ENCODE data around the gene LACTBL1.
"Not testable (repeated sequence)": the region's sequence is repeated elsewhere in the genome, so short reads cannot be mapped to it uniquely, and the experiment has no call there.

The LACTBL1 gene

DNA sequence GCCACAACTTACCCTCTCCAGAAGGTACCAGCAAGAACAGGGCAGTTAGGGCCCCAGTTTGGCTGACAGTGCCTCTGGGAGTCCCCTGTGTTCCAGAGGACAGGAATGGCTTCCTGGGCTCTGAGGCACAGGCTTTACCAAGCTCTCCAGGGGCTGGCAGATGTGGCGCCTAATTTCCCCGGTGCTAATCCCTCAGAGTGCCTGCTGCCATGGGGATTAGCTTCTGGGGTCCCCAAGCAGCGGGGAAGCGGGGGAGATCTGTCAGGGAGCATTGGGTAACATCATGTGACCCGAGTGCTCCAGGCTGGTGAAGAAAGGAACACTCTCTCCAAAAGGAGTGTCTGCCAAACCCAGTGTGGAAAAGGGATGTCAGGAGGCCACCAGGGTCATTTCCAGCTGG is at the start of gene LACTBL1:
LACTBL1 (minus strand) TSS at position 107 of the 400 bp plus-strand sequence. CDS start 550 bp downstream, outside the sequence.
- DNase-seq: no peak

- no peak for DNase-seq
Observed at GRCh38 chr1:23021834-23022233, 49.2 kb upstream of the LACTBL1 start.

- no peak for DNase-seq
Observed at GRCh38 chr1:23020706-23021405, 48.2 kb upstream of the LACTBL1 start.

DNA sequence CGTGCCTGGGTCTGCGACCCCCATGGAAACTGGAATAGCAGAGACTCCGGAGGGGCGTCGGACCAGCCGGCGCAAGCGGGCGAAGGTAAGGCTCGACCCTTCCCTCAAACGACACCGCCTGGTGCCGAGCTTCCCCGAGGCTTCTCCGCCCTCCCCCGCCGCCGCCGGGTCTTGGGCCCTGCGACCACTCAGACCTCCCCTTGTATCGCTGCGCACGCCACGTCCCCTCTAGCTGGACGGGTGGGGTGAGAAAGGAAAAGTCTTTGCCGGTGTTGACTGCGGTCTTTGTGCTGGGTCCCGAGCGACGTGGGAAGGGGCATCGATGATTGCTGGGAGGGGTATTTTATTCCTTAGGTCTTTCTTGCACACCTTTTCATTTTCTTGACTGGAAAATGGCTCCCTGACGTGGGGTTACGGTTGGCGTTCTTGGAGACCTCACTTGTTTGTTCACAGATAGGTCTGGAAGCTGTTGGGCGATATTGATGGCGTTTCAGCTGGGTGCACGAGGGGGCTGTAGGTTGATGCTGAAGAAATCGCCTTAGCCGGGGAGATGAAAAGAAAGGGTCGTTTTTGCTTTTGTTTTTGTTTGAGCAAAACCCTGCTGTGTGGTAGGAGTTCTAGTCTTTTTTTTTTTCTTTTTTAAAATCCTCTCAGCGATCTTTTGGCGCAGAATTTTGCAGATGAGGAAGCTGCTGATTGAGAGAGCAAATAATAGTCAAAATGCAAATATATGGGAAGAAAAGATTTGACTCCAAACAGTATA is 47.4 kb upstream of the LACTBL1 start:
- DNase-seq: peak in 7 of 14 donors; percentile 6 to 43 (median 36)

DNA sequence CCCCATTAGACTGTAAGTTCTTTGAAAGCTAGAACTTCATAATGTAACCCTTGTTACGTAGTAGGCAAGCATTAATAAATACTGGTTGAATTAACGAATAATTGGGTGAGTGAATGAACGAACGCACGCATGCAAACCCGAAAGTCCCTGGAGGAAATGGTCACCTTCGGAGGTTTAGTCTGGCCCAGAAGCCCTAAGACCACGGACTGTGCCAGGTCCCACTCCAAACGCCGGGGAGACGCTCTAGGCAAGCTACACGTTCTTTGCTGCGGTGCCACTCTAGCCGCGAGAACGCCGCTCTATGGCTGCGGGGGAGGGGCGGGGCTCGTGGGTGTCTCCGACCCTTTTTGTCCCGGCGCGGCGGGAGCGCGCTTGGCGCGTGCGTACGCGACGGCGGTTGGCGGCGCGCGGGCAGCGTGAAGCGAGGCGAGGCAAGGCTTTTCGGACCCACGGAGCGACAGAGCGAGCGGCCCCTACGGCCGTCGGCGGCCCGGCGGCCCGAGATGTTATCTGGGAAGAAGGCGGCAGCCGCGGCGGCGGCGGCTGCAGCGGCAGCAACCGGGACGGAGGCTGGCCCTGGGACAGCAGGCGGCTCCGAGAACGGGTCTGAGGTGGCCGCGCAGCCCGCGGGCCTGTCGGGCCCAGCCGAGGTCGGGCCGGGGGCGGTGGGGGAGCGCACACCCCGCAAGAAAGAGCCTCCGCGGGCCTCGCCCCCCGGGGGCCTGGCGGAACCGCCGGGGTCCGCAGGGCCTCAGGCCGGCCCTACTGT is 46.6 kb upstream of the LACTBL1 start, which contains the start of gene KDM1A:
KDM1A (plus strand) TSS at position 375 of the 769 bp plus-strand sequence; CDS start at position 504, 129 bp downstream.
- peak; percentile 73 to 98 (median 92) for DNase-seq

DNA sequence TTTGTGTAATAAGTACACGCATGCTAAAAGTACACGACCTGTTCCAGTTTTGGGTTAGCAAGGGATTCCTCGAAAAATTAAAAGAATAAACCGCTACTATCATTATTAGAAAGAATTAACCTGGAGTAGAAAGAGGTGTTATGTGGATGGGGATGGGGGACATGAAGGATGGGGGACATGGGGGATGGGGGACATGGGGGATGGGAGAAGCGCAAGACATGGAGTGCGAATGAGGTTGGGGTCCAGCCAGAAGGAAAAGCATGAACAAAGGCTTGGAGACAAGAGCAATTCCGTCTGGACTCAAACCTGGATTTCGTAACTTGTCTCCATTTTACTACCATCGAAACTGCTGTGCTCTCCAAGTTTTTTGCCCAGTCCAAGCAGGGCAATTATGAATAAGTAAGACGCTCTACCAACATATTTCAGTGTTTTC is 46.0 kb upstream of the LACTBL1 start:
- DNase-seq: peak in 3 of 14 donors; percentile 17 to 74 (median 27)

DNA sequence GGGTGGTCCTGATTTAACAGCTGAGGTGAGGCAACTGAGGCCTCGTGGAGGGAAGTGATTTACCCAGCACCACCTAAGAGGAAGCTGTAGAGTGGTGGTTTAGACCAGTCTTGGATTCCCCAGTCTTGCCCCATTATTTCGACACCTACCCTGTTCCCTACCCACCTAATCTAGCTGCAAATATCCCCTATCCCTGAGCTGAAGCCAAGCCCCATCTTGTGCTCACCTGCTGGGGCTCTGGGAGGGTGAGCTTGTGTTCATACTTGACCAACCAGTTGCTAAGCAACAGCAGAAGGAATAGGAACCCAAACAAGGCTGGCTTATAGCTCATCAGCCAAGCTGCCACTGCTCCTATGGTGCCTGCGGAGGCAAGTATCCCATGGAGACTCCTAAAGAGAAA is 41.0 kb upstream of the LACTBL1 start:
- no peak for DNase-seq

- DNase-seq: not testable (repeated sequence)
Observed at GRCh38 chr1:23010025-23010424, 37.4 kb upstream of the LACTBL1 start.

- DNase-seq: no peak
Observed at GRCh38 chr1:23008901-23009300, 36.2 kb upstream of the LACTBL1 start.

GRCh38 chr1:23007106-23007505 is 34.4 kb upstream of the LACTBL1 start:
- no peak for DNase-seq

DNA sequence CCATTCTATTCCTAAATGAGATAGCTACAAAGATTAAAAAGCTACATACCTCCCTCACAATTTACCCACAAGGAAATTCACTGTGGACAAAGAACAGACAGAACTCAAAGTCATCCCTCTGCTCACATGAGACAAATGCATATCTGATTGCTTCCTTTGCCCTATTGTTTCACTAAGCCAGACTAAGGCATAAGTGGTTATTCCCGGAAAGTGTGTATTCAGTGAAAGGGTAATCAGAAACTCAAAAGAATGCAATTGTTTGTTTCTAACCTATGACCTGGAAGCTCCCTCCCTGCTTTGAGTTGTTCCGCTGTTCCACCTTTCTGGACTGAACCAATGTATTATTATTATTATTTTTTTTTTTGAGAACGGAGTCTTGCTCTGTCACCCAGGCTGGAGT is 32.1 kb upstream of the LACTBL1 start:
- DNase-seq: not testable (repeated sequence)

DNA sequence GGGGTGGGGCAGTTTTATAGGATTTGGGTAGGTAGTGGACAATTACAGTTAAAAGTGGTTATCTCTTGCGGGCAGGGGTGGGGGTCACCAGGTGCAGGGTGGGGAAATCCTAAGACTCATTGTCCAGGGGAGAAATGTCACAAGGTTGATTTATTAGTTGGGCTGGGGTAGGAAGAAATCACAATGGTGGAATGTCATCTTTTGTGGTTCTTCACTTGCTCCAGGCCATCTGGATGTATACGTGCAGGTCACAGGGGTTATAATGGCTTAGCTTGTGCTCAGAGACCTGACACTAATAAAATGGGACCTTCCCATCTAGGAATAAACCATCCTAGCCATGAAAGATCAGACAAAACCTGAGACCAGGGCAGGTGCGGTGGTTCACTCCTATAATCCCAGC is 31.4 kb upstream of the LACTBL1 start:
- no peak for DNase-seq

GRCh38 chr1:23002218-23002617 is 29.6 kb upstream of the LACTBL1 start:
- not testable (repeated sequence) for DNase-seq

- DNase-seq: not testable (repeated sequence)
Observed at GRCh38 chr1:23000133-23000532, 27.5 kb upstream of the LACTBL1 start.

- not testable (repeated sequence) for DNase-seq
Observed at GRCh38 chr1:22997528-22997927, 24.9 kb upstream of the LACTBL1 start.

DNA sequence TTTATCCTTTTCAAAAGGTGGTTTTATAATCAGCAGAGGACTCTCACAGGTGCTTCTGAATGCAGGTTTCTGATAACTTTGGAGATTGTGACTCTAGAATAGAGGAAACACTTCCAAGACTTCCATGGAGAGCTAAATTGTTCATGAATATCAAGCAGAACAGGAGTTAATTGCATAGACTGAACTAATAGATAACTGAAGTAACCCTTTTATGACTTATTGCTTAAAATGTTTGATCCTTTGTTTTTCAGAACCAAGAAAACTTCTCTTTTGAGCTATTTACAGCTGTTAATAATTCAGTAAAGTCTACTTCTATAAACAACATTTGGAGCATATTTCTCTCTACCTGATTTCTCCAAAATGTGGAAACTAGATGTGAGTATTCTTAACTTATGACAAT is 23.1 kb upstream of the LACTBL1 start:
- no peak for DNase-seq

DNA sequence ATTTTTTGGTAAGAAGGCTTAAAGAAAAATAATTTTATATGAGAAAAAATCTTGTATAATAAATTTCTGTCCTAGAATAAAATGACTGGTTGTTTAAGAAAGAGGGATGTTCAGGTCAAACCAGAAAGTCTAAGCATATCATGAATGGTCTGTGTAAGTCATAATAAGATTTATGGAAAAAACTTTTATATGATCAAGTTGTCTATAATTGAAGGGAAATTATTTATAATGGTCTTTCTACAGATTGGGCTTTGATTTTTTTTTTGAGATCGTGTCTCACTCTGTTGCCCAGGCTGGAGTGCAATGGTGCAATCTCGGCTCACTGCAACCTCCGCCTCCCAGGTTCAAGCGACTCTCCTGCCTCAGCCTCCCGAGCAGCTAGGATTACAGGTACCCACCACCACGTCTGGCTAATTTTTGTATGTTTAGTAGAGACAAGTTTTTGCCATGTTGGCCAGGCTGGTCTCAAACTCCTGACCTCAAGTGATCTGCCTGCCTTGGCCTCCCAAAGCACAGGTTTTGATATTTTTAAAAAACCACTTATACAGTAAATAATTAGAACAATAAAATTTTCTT is 20.6 kb upstream of the LACTBL1 start:
- DNase-seq: not testable (repeated sequence)

GRCh38 chr1:22992384-22992783 is 19.7 kb upstream of the LACTBL1 start:
- not testable (repeated sequence) for DNase-seq

DNA sequence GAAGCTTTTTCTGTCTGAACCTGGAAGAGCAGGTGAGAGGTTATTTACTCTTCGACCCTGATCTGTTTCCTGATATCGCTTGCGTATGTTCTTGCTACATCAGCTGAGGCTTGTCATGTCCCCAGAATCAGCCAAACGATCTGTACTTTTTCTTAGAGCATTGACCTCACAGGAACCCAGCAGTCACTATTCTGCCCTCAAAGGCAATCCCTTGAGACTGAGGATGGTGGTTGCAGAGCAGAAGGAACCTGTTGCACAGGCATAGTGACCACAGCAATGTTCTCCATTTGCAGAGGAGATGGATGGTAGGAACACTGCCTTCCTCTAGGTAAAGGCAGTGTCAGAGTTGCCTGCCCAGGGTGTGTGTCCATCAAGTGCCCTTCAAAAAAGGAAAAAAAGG is 11.3 kb upstream of the LACTBL1 start:
- no peak for DNase-seq

- DNase-seq: not testable (repeated sequence)
Observed at GRCh38 chr1:22980471-22980790, 7.8 kb upstream of the LACTBL1 start.

DNA sequence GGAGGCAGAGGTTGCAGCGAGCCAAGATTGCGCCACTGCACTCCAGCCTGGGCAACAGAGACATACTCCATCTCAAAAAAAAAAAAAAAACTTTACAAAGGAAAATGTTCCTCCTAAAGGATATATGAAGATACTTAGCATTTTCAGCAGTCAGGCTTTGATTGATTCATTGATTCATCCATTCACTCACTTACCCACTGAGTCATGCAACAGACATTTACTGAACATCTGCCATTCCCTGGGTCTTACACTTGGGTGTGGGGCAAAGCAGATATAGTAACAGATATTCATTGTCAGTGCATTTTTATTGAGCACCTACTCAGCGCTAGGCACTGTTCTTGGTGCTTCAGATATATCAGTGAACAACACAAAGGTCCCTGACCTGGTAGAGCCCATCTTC is 5.6 kb upstream of the LACTBL1 start:
- no peak for DNase-seq

DNA sequence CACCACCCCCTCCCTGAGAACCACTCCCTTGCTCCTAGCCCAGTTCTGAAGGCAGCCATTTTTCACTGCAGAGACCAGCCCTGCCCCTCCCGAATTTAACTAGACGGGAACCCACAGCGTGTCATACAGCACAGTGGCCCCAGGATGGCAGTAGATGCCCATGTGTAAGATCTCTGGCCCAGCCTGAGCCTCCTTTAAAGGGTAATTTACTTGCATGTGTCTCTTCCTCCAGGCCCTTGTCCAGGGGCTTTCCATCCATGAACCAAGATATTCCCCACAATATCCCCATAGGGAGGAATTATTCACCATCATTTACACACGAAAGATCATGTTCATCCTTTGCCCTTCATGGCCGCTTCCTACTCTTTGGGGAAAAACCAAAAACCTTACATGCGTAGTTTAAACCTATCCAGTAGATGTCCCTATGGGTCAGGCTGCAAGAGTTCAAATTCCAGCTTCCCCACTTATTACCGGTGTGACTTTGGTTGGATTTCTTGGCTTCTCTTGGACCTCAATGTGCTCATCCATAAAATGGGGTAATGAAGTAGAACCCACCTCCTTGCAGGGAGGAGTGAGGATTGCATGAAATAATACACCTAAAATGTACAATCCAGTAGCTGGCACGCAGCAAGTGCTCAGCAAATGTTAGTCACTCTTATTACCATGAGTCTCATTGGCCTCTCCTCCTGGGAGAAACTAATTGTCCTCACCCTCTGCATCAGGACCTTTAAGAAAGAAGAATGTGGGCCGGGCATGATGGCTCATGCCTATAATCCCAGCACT is 4.0 kb upstream of the LACTBL1 start:
- peak in 8 of 14 donors; percentile 1 to 30 (median 16) for DNase-seq

Data from C1 segment of cervical spinal cord (tissue), 14 donors.